OCI-LY1 (cell line): ENCODE data around the gene SIKE1.

Source experiments
- EZH2 ChIP-seq: fragments of 200-600 bp; sonication (generic), shearing (Covaris generic); IDR thresholded peaks from 2 replicates; pipeline ENCODE4 v1.8.0; 2017; ENCODE audit warnings: borderline replicate concordance, mixed run types, mild to moderate bottlenecking, antibody characterized with exemption, low read length, moderate library complexity, mixed read lengths
- TF ChIP-seq, protein P1 (sequence below): fragments of 200-600 bp; sonication (generic), shearing (Covaris generic); IDR thresholded peaks from 2 replicates; pipeline ENCODE4 v1.5.1; 2017; ENCODE audit warnings: mild to moderate bottlenecking, antibody characterized with exemption, low read length, moderate library complexity, mixed read lengths

DNA sequence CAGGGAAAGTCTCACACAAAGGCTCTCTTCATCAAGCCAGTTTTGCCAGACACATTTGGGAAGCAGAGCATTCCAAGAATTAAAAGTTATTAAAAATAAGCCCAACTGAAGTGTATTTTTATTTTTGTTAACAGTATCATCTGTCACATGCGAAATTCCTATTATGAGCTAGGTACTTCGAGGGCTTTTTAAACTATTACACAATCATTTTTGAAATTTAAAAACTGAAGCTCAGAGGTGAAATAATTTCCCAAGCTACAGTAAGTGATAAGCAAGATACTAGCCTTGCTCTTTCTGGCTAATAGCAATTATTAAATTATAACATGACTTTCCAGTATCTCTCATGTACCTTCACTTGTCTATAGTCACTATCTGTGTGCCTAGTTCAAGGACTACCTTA, 51.9 kb downstream of the SIKE1 start:
- TF ChIP-seq, protein P1, sequence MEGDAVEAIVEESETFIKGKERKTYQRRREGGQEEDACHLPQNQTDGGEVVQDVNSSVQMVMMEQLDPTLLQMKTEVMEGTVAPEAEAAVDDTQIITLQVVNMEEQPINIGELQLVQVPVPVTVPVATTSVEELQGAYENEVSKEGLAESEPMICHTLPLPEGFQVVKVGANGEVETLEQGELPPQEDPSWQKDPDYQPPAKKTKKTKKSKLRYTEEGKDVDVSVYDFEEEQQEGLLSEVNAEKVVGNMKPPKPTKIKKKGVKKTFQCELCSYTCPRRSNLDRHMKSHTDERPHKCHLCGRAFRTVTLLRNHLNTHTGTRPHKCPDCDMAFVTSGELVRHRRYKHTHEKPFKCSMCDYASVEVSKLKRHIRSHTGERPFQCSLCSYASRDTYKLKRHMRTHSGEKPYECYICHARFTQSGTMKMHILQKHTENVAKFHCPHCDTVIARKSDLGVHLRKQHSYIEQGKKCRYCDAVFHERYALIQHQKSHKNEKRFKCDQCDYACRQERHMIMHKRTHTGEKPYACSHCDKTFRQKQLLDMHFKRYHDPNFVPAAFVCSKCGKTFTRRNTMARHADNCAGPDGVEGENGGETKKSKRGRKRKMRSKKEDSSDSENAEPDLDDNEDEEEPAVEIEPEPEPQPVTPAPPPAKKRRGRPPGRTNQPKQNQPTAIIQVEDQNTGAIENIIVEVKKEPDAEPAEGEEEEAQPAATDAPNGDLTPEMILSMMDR = no peak
- no peak for TF ChIP-seq EZH2
